ENCODE data around the gene KRT75.

GRCh38 chr12:52404951-52405350, 29.2 kb downstream of the KRT75 start:
- TF ChIP-seq POLR2A (IDR thresholded peaks at IDR 0.05; ENCODE audit: low read length): no peak
- TF ChIP-seq GATA1 (IDR thresholded peaks at IDR 0.05; ENCODE audit: low read depth, low read length): no peak

Data from erythroblast (primary cell).